GM18507 (cell line): ENCODE measurements around the gene LINGO1.

Experiments
- DNase-seq: peaks from one replicate; pipeline ENCODE4 v3.0.0; 2011; ENCODE audit warnings: low read depth; ENCODE audit not compliant: insufficient read length; ENCODE audit errors: extremely low spot score
- FAIRE-seq: peaks from 2 replicates; lab custom pipeline; 2011; peaks lifted over from hg19 to GRCh38; lab: Jason Lieb, UNC

LINGO1 gene

GRCh38 chr15:77578641-77579372, 53.9 kb downstream of the LINGO1 start:
- no peak for DNase-seq
- FAIRE-seq: no peak

GRCh38 chr15:77577366-77577950, 55.3 kb downstream of the LINGO1 start:
- DNase-seq: no peak
- FAIRE-seq: no peak

DNA sequence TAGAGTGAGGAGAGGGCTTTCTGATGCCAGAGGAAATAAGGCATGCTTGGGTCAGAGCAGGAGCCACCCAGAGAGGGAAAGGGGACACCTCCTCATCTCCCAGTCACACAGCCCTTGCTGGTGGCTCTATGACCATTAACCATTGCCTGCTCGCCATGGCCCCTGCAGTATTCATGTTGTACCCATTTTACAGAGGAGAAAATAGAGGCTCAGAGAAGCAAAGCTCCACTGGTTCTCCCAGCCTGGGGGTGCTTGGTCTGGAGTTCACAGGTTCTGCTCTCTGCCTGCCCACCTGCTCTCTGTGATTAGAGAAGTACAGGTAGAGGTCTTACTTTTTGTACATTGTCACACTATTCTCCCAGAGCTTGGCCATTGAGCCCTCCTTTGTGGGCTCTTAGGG, 56.2 kb downstream of the LINGO1 start:
- FAIRE-seq: no peak
- no peak for DNase-seq

DNA sequence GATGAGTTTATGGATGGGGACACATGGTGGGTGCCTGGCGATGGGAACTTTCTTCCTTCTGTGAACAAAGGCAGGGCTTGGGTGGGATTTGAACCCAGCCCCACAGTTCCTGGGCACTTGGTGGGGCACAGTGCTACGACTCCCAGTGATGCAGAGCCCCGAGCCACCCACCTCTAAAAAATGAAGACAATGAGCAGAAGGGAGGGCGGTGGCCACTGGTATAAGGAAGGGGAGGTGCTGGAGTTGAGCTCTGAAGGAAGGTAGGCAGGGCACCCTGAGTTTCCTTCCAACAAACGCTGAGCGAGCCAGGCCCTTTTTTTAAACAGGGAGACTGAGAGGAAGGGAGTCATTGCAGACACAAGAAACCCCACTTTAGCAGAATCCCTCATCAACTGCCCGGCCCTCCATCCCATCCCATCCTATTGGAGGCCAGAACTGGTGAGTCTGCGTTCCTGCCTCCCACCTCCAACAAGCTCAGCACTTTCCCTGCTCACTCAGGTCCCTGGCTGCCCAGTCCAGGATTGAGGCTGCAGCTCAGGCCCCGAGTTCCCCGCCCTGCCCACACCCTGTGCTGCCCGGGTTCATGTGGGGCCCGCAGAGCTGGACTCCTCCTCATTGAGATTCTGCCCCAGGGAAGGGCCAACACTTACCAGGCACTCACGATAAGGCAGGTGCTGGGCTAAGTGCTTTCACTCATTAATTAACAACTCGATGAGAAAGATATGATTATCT, 57.3 kb downstream of the LINGO1 start:
- FAIRE-seq: no peak
- no peak for DNase-seq

GRCh38 chr15:77574521-77575202, 58.0 kb downstream of the LINGO1 start:
- FAIRE-seq (no peak), DNase-seq (no peak)

DNA sequence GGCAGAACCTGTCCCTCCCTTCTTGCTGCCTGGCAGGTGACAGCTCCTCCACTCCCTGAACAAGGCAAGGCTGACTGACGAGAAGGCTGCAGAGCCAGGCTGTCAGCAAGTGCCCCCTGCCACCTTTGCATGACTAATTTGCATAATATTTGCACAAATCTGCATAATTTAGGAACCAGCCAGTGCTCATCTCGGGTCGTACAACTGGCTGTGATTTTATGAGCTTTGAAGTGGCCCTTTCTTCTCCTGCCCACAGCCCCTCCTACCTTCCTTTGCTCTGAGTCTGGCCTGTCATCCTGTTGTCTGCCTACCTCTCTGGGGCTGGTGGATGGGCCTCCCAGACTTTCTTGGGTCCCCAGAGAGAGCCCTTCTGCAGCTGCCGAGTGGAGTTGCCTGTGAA, 58.9 kb downstream of the LINGO1 start:
- no peak for FAIRE-seq
- DNase-seq: no peak

GRCh38 chr15:77572186-77572585, 60.5 kb downstream of the LINGO1 start:
- DNase-seq (no peak), FAIRE-seq (no peak)

GRCh38 chr15:77571741-77572140, 61.0 kb downstream of the LINGO1 start:
- FAIRE-seq: no peak

GRCh38 chr15:77571181-77571580, 61.5 kb downstream of the LINGO1 start:
- FAIRE-seq (no peak), DNase-seq (no peak)

More at GRCh38 chr15:77571741-77572140, 61.0 kb downstream of the LINGO1 start:
- no peak for DNase-seq

DNA sequence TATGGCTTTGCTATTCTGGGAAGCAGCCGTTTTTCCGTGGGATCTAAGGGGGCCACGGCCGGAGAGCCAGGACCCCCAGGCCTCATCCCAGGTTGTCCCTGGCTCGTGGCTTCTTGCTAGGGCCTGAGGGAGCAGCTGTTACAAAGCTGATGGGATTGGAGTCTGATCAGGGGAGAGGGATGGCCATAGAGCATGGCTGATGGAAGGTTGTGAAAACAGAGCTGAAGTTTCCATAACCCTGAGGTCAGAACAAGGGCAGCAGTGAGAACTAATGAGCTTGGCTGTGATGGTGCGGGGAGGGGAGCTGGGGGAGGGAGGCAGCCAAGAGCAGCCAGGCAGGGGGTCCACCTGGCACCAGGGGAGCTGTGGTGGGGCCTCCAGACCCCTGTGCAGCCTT, 63.0 kb downstream of the LINGO1 start:
- DNase-seq: no peak
- FAIRE-seq: no peak

DNA sequence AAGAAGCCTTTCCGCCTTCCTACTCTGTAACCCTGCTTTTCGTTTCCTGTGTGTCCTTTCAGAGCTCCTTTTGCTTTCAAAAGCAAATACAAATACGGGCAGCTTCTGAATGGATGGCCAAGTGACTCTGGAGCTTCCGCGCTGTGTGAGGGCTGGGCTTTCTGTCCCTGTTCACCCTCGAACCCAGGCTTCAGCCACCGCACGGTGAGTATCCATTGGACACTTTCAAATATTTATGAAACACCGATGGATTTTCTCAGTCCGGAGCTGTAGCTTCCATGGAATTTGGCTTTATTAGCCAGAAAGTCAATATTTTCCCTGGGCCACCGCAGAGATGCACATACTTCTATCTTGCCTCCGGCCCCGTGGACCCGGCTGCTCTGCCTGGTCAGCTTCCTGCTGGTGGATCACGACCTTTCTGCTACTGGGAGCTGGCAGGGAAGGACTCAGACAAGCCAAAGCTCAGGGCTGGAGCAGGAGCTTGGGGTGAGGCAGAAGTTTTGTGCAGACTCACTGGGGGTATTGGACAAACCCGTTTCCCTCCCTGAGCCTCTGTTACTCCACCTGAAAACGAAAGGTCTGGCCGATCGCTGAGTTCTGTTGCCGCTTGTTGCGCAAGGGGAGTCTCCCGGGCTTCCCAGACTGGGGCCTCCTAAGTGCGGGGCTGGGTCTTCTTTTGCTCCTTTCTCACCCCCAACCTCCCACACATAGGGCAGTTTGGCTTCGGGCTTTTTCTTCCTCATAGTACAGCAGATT, 63.6 kb downstream of the LINGO1 start:
- FAIRE-seq (no peak), DNase-seq (no peak)

- FAIRE-seq (no peak), DNase-seq (no peak)
These were observed 64.4 kb downstream of the LINGO1 start for GRCh38 chr15:77568014-77568972.

DNA sequence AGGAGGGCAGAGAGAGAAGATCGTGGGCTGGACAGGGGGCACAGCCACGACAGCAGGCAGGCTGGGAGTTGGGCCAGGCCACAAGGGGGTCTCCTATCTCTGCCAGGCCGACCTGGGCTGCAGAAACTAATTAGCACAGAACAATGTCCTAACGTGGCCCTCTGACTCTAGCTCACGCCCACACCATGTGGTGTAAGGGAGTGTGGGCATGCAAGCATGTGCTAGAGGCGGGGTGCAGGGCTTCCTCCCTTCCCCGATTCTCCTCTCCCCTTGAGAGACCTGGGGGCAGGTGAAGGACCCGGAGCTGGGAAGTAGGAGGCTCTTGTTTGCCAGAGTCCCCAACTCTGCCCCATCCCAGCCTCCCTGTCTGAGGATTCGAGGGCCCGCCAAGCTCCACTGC, 65.5 kb downstream of the LINGO1 start:
- FAIRE-seq (no peak), DNase-seq (no peak)

GRCh38 chr15:77566092-77566491, 66.6 kb downstream of the LINGO1 start:
- DNase-seq (no peak), FAIRE-seq (no peak)

- no peak for FAIRE-seq
- no peak for DNase-seq
These were observed 67.3 kb downstream of the LINGO1 start for GRCh38 chr15:77565378-77565915.

DNA sequence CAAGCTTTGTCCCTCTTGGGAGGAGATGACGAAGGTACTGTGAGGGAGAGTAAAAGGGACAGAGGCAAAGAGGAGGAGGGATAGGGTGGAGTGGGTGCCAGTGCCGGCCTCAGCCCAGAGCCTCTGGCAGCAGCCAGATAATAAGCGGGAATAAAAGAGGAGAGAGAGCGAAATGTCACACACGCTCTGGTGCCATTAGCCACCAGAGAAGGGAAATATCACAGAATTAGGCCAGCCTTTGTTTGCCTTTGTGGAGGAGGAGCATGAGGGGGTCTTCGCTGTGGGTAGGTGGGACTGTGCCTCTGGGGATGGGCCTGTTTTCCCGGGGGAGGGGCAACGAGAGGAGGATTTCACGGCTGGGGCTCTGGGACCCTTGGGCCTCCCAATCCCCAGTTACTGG, 67.8 kb downstream of the LINGO1 start:
- FAIRE-seq: no peak
- no peak for DNase-seq

DNA sequence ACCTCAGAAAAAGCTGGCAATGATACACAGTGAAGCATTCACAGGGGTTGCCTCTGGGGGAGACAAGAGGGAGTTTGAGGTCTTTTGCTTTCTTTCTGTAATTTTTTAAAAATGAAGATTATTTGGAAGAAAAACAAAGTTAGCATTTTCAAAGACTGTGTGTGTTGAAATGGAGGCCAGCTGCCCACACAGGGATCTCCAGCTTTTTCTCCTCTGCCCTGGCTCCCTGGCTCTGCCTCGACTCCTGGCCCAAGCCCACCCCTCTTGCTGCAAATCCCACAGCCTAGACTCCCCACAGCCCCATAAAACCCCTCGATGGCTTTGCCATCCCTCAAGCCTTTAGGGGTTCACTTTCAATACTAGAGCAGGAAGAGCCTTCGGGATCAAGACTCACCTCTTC, 68.4 kb downstream of the LINGO1 start:
- FAIRE-seq (no peak), DNase-seq (no peak)

- FAIRE-seq: no peak
- DNase-seq: no peak
These were observed 69.0 kb downstream of the LINGO1 start for GRCh38 chr15:77563623-77564156.
